Esophagus (tissue), 2 donors: ENCODE data around the gene PDE4C. TPM values are rescaled to one million over a fixed set of nuclear protein-coding genes. Genes with fewer than 3 reads are reported as not detected.
A peak's percentile ranks its signal among the peaks of the same experiment; 100 is the strongest.
"Not testable (repeated sequence)": the region's sequence is repeated elsewhere in the genome, so short reads cannot be mapped to it uniquely, and the experiment has no call there.

ENCODE experiments used
- H3K27ac ChIP-seq, 2 donors: one replicate each; pipeline ENCODE4 v1.5.1; 2013; ENCODE audit warnings: low read depth in 2 of 2, mild to moderate bottlenecking in 2 of 2, inconsistent platforms in 1 of 2, low read length in 1 of 2, moderate library complexity in 1 of 2
- H3K27me3 ChIP-seq, 2 donors: one replicate each; pipeline ENCODE4 v1.6.1; 2013; ENCODE audit warnings: low read length in 2 of 2, control low read depth in 1 of 2, mild to moderate bottlenecking in 1 of 2; ENCODE audit not compliant: insufficient read depth in 2 of 2, control insufficient read depth in 1 of 2
- H3K36me3 ChIP-seq, 2 donors: one replicate each; pipeline ENCODE4 v1.6.1; 2013; ENCODE audit warnings: low read length in 1 of 2; ENCODE audit not compliant: control insufficient read depth in 2 of 2, insufficient read depth in 2 of 2
- H3K4me1 ChIP-seq, 2 donors: one replicate each; pipeline ENCODE4 v1.6.1; 2013; ENCODE audit warnings: low read length in 1 of 2; ENCODE audit not compliant: control insufficient read depth in 2 of 2, insufficient read depth in 2 of 2
- H3K4me3 ChIP-seq, 2 donors: one replicate each; pipeline ENCODE4 v1.5.1; 2013; ENCODE audit warnings: low read length in 2 of 2, mild to moderate bottlenecking in 2 of 2, low read depth in 1 of 2, moderate library complexity in 1 of 2
- H3K9me3 ChIP-seq, 2 donors: one replicate each; pipeline ENCODE4 v1.6.1; 2013; ENCODE audit warnings: mild to moderate bottlenecking in 2 of 2, low read depth in 1 of 2, low read length in 1 of 2, moderate library complexity in 1 of 2; ENCODE audit not compliant: control insufficient read depth in 2 of 2, insufficient read depth in 1 of 2
- WGBS, 2 donors: extraction: QIAGEN DNeasy Blood & Tissue Kit; methylation state at CpG; one replicate each; pipeline ENCODE4 v1.1.7; 2013; 5-methylcytosine and 5-hydroxymethylcytosine counted together
- polyA plus RNA-seq, 2 donors: library from polyadenylated mRNA; stranded (reverse); fragments of 200-250 nt; gene quantifications; one replicate each; pipeline ENCODE4 v1.2.3, GENCODE V29; 2013
- donor health status: healthy with polysubstance abuse.
- donor health status: Bipolar disorder and iron deficiency.

The PDE4C gene
- polyA plus RNA-seq, 2 donors: 0.07 to 0.39 TPM

- no peaks in the 10 kb centered on the region for H3K9me3 ChIP-seq
- H3K27me3 ChIP-seq: no peaks in the 10 kb centered on the region
- 53 to 59% methylated on average over 7 of the region's 7 CpGs for WGBS, 2 donors
- no peaks in the 10 kb centered on the region for H3K36me3 ChIP-seq
- H3K27ac ChIP-seq: no peak overlapping the region
- H3K4me1 ChIP-seq: no peaks in the 10 kb centered on the region
- no peak overlapping the region for H3K4me3 ChIP-seq
Observed at GRCh38 chr19:18214779-18215433, 11.3 kb downstream of the PDE4C start.

GRCh38 chr19:18211683-18212082, 14.6 kb downstream of the PDE4C start:
- Histone ChIP-seq H3K27me3 (no peaks in the 10 kb centered on the region), H3K27ac (no peak overlapping the region), H3K9me3 (no peaks in the 10 kb centered on the region), H3K4me1 (no peaks in the 10 kb centered on the region), H3K36me3 (no peaks in the 10 kb centered on the region), H3K4me3 (no peak overlapping the region)
- WGBS, 2 donors: 77 to 78% methylated on average over 14 of the region's 14 CpGs

DNA sequence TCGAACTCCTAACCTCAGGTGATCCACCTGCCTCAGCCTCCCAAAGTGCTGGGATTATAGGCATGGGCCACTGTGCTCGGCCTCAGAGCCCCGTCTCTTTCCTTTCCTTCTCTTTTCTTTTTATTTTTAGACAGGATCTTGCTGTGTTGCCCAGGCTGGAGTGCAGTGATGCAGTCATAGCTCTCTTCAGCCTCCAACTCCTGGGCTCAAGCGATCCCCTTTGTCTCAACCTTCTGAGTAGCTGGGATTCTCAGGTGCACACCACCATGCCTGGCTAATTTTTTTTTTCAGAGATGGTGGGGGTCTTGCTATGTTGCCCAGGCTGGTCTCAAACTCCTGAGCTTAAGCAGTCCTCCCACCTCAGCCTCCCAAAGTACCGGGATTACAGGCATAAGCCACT, 16.3 kb downstream of the PDE4C start:
- not testable (repeated sequence) for H3K27me3 ChIP-seq, H3K4me1 ChIP-seq, H3K9me3 ChIP-seq, H3K4me3 ChIP-seq, H3K27ac ChIP-seq, H3K36me3 ChIP-seq
- 84 to 86% methylated on average over 4 to 5 of the region's 5 CpGs for WGBS, 2 donors

DNA sequence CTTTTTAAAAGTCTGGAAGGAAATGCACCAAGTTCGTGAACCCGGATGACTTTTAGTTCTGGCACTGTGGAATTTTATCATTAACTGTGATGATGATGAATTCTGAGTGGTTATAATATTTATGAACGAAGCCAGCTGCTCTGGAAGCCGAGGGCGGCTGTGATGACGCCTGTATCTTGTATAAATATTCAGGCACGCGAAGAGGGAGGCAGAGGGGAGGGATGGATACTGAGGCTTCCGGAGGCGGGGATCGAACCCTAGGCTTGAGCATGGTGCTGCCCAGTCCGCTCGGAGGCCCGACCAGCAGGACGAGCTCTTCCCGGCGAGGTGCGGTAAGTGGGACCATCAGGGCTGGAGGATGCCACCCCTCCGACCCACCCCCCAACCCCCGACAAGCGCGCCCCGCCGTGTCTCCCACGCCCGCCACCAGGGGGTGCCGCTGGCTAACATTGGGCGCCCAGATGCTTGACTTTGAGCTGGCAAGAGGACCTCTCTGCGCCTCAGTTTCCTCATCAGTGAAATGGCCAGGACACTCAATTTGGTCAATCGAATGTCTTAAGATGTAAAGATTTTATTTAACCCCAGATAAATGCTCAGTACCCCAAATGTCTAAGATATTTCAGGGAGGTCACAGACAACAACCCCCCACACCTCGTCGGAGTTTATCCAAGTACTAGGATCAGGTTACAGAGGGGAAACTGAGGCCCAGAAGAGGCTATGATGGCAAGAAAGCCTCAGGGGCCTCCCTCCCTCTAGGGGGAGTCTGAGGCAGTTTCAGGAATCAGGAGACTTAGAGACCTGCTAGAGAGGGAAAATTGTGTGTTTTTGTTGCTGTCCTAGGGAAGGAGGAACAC, 17.9 kb downstream of the PDE4C start:
- Histone ChIP-seq H3K4me3 (no peak overlapping the region), H3K9me3 (no peaks in the 10 kb centered on the region), H3K36me3 (no peaks in the 10 kb centered on the region), H3K27ac (peak overlapping the region; percentile 6 to 15), H3K27me3 (no peaks in the 10 kb centered on the region), H3K4me1 (peaks cover 2 to 4% of the 10 kb centered on the region in 2 donors)
- 16 to 20% methylated on average over 32 of the region's 32 CpGs for WGBS, 2 donors

DNA sequence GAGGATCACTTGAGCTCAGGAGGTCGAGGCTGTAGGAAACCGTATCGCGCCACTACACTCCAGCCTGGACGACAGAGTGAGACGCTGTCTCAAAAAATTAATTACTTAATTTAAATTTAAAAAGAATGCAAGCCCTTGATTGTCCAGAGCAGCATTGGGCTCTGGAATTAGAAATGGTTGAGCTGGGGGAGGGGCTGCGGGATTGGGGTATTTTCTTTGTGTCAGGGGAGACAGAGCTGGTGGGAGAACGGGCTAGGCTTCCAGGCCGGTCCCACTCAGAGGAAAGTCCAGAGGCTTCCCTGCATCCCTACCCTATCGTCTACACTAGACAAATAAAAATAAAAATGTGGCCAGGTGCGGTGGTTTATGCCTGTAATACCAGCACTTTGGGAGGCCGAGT, 20.2 kb downstream of the PDE4C start:
- Histone ChIP-seq H3K4me3 (no peak overlapping the region), H3K27me3 (no peaks in the 10 kb centered on the region), H3K4me1 (peaks cover 4 to 6% of the 10 kb centered on the region in 2 donors), H3K36me3 (peaks cover 0 to 4% of the 10 kb centered on the region in 2 donors), H3K27ac (peak overlapping the region; percentile 82 to 95), H3K9me3 (no peaks in the 10 kb centered on the region)
- 84 to 88% methylated on average over 12 of the region's 12 CpGs for WGBS, 2 donors

GRCh38 chr19:18205200-18205892, 20.9 kb downstream of the PDE4C start:
- Histone ChIP-seq H3K9me3 (no peaks in the 10 kb centered on the region), H3K27me3 (no peaks in the 10 kb centered on the region), H3K36me3 (peaks cover 0 to 4% of the 10 kb centered on the region in 2 donors), H3K27ac (peak overlapping the region; percentile 82 to 95), H3K4me1 (peaks cover 4 to 6% of the 10 kb centered on the region in 2 donors), H3K4me3 (peak overlapping the region; percentile 29 to 63)
- 16 to 25% methylated on average over 36 of the region's 36 CpGs for WGBS, 2 donors

GRCh38 chr19:18204394-18205199, 21.6 kb downstream of the PDE4C start:
- Histone ChIP-seq H3K4me1 (peaks cover 4 to 6% of the 10 kb centered on the region in 2 donors), H3K36me3 (peaks cover 0 to 4% of the 10 kb centered on the region in 2 donors), H3K27ac (peak overlapping the region; percentile 82 to 95), H3K9me3 (no peaks in the 10 kb centered on the region), H3K4me3 (peak overlapping the region; percentile 29 to 63), H3K27me3 (no peaks in the 10 kb centered on the region)
- WGBS, 2 donors: 0 to 1% methylated on average over 21 to 22 of the region's 22 CpGs

- peaks cover 4 to 6% of the 10 kb centered on the region in 2 donors for H3K4me1 ChIP-seq
- peak within 1 kb of the TSS; percentile 82 to 95 for H3K27ac ChIP-seq
- H3K9me3 ChIP-seq: no peaks in the 10 kb centered on the region
- 0% methylated on average over 50 of the region's 50 CpGs for WGBS, 2 donors
- H3K27me3 ChIP-seq: no peaks in the 10 kb centered on the region
- H3K36me3 ChIP-seq: peaks cover 0 to 4% of the 10 kb centered on the region in 2 donors
- peak within 1 kb of the TSS; percentile 65 to 67 for H3K4me3 ChIP-seq
Observed at GRCh38 chr19:18203863-18204393, 22.3 kb downstream of the PDE4C start, which contains the start of gene RAB3A. Gene RAB3A, minus strand, starts transcription at chr19:18204042. Its CDS starts 1,302 bp downstream, at chr19:18202740.
